Measurements from ENCODE around the gene GPHN. TPM values are rescaled to one million over a fixed set of nuclear protein-coding genes. Genes with fewer than 3 reads are reported as not detected.

Gene GPHN
- total and polyA plus RNA-seq, 10 of the 15 experiments (the other 5 are each of a cell fraction or from before 2014, with no cell fraction given), result 22.3 to 48.8 (median 33.1) TPM

DNA sequence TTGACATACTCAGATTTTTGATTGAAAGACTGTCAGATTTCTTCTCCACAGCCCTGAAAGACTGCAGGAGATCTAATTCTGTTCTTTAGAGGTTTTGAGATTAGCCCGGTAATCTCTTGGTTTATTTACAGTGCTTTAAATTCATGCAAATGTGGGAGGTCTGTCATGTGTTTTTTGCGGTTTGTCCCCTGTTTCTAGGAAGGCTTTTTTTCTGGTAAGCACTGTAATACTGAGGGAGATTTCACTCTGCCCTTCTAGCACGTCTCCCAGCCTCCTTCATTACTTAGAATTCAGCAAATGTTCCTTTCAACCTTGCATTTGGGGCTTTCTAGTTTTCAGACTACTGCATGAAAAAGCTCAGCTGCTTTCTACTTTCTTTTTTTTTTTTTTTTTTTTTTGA, 31.1 kb downstream of the GPHN start:
- Histone ChIP-seq H3K4me2 (ENCODE audit: control insufficient read depth, insufficient read depth) (no peak overlapping the region), H2AFZ (ENCODE audit: control insufficient read depth, low read depth, low read length) (no peak overlapping the region), H3K27ac (ENCODE audit: control insufficient read depth, insufficient read depth) (no peak overlapping the region), H4K20me1 (ENCODE audit: control insufficient read depth, insufficient read depth) (no peaks in the 10 kb centered on the region), H3K9ac (ENCODE audit: control insufficient read depth, insufficient read depth, low read length) (no peak overlapping the region), H3K4me1 (ENCODE audit: control insufficient read depth, insufficient read depth, low read length) (no peaks in the 10 kb centered on the region), H3K27me3 (replicated peaks in 1 of 2; ENCODE audit: control insufficient read depth in 2 of 2, insufficient read depth in 2 of 2, low read length in 1 of 2) (no peaks in the 10 kb centered on the region), H3K9me3 (replicated peaks; ENCODE audit: control insufficient read depth, insufficient read depth, low read length) (peaks cover 3% of the 10 kb centered on the region), H3K4me3 (no peak overlapping the region), H3K36me3 (ENCODE audit: control insufficient read depth in 2 of 2, insufficient read depth in 2 of 2, low read length in 1 of 2) (no peaks in the 10 kb centered on the region), H3K79me2 (ENCODE audit: control insufficient read depth, insufficient read depth, low read length) (peaks cover 41% of the 10 kb centered on the region)
- peak; percentile 53 for ATAC-seq
- ChIA-PET CTCF (interaction anchor here (0.6 to 1.7 kb wide), 3 partner anchors 10 to 149 kb away, joined by 3 to 8 read pairs (median 6); no protein-coding TSS in a partner anchor), RAD21 (ENCODE audit: unreplicated experiment) (no interaction called here), POLR2A (no interaction called here), SMC1A (ENCODE audit: uncharacterized antibody, unreplicated experiment) (interaction anchor here (1.0 to 1.2 kb wide), 3 partner anchors 42 to 62 kb away, joined by 3 to 5 read pairs (median 3); no protein-coding TSS in a partner anchor)
- no peak for FAIRE-seq
- intact Hi-C loops (cut with micrococcal nuclease; ENCODE audit: unreplicated experiment), result no loop called here
- in situ Hi-C loops (cut with MboI), result no loop called here
- DNase-seq (ENCODE audit: low read depth, low spot score), result peak; percentile 16
- WGBS (ENCODE audit: insufficient coverage, insufficient replicate concordance, low lambda C conversion rate, missing lambda C conversion rate), result 16% methylated on average over 3 of the region's 3 CpGs
- no TSS peak for BruUV-seq (replicated peaks)
- no peak for TF ChIP-seq ESRRA (IDR thresholded peaks at IDR 0.05; ENCODE audit: low read length)
- TF ChIP-seq, protein P1, sequence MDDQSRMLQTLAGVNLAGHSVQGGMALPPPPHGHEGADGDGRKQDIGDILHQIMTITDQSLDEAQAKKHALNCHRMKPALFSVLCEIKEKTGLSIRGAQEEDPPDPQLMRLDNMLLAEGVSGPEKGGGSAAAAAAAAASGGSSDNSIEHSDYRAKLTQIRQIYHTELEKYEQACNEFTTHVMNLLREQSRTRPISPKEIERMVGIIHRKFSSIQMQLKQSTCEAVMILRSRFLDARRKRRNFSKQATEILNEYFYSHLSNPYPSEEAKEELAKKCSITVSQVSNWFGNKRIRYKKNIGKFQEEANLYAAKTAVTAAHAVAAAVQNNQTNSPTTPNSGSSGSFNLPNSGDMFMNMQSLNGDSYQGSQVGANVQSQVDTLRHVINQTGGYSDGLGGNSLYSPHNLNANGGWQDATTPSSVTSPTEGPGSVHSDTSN (IDR thresholded peaks at IDR 0.05; ENCODE audit: insufficient replicate concordance, low read depth, low read length), result no peak
- TF ChIP-seq RAD51 (IDR thresholded peaks at IDR 0.05), result peak; percentile 46; the same call in 1 of the 2 replicates
- TF ChIP-seq POU2F2 (IDR thresholded peaks at IDR 0.05; ENCODE audit: borderline replicate concordance, low read depth, low read length), result peak; percentile 20; the same call in 1 of the 3 replicates
- TF ChIP-seq RUNX3 (IDR thresholded peaks at IDR 0.05; ENCODE audit: low read length), result peak; percentile 75
- TF ChIP-seq ATF7 (IDR thresholded peaks at IDR 0.05; ENCODE audit: low read depth), result no peak
- TF ChIP-seq ZNF384 (IDR thresholded peaks at IDR 0.05; ENCODE audit: borderline replicate concordance, low read depth, low read length), result 0 out of 2 replicates have a peak, but pooled peaks have one; percentile 32
- TF ChIP-seq, protein P2, sequence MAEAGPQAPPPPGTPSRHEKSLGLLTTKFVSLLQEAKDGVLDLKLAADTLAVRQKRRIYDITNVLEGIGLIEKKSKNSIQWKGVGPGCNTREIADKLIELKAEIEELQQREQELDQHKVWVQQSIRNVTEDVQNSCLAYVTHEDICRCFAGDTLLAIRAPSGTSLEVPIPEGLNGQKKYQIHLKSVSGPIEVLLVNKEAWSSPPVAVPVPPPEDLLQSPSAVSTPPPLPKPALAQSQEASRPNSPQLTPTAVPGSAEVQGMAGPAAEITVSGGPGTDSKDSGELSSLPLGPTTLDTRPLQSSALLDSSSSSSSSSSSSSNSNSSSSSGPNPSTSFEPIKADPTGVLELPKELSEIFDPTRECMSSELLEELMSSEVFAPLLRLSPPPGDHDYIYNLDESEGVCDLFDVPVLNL (IDR thresholded peaks at IDR 0.05; ENCODE audit: low read depth, low read length), result no peak
